Activated CD8-positive, alpha-beta T cell treated with anti-CD3 and anti-CD28 coated beads, Interleukin-2, amount 10 ng/mL, durations not matched to agents 7 days and 5 days (primary cell): ENCODE results near the gene SETD3. TPM values are rescaled to one million over a fixed set of nuclear protein-coding genes. Genes with fewer than 3 reads are reported as not detected.

Source experiments
- ATAC-seq: fragments of 150-1000 bp; cut with Tn5 transposase; one replicate; pipeline ENCODE4 v1.10.0; 2021; ENCODE audit warnings: moderate library complexity
- CTCF ChIA-PET: fragments of 350-600 bp; sonication (Branson Sonifier 250); formaldehyde crosslinking; loops from one replicate; lab custom pipeline; 2021; ENCODE audit warnings: antibody characterized with exemption; lab: Charles Lee
- POLR2A ChIA-PET: fragments of 350-600 bp; sonication (Branson Sonifier 250); formaldehyde crosslinking; loops from one replicate; lab custom pipeline; 2021; ENCODE audit warnings: antibody characterized with exemption; lab: Charles Lee
- DNase-seq: peaks from one replicate; pipeline ENCODE4 v3.0.0-alpha.2; 2020
- H3K27ac Mint-ChIP-seq: one replicate; pipeline ENCODE4 v1.8.0; 2021; ENCODE audit warnings: mild to moderate bottlenecking, mixed read lengths
- H3K27me3 Mint-ChIP-seq: one replicate; pipeline ENCODE4 v1.8.0; 2021; ENCODE audit warnings: low read depth, mixed read lengths
- H3K36me3 Mint-ChIP-seq: one replicate; pipeline ENCODE4 v1.8.0; 2021; ENCODE audit warnings: low read depth, mixed read lengths
- H3K4me1 Mint-ChIP-seq: one replicate; pipeline ENCODE4 v1.8.0; 2021; ENCODE audit warnings: low read depth, mixed read lengths
- H3K4me3 Mint-ChIP-seq: one replicate; pipeline ENCODE4 v1.8.0; 2021; ENCODE audit warnings: mild to moderate bottlenecking, mixed read lengths
- H3K9me3 Mint-ChIP-seq: one replicate; pipeline ENCODE4 v1.8.0; 2022; ENCODE audit warnings: mixed read lengths; ENCODE audit not compliant: insufficient read depth
- total RNA-seq, 2 experiments: library from RNA; stranded (reverse); gene quantifications; one replicate each; pipeline ENCODE4 v1.2.3, GENCODE V29; 2021

SETD3 gene
- total RNA-seq, 2 experiments from 2014 or later: 65.2 to 66.0 TPM

- H3K27ac Mint-ChIP-seq: no peak overlapping the region
- DNase-seq (no peak), ATAC-seq (no peak)
- no peaks in the 10 kb centered on the region for H3K4me1 Mint-ChIP-seq
- H3K36me3 Mint-ChIP-seq: peaks cover 2% of the 10 kb centered on the region
- no peaks in the 10 kb centered on the region for H3K9me3 Mint-ChIP-seq
- no peaks in the 10 kb centered on the region for H3K27me3 Mint-ChIP-seq
- ChIA-PET CTCF (no interaction called here), POLR2A (no interaction called here)
- H3K4me3 Mint-ChIP-seq: no peak overlapping the region
These were observed 34.9 kb upstream of the SETD3 start for GRCh38 chr14:99515301-99516155.

DNA sequence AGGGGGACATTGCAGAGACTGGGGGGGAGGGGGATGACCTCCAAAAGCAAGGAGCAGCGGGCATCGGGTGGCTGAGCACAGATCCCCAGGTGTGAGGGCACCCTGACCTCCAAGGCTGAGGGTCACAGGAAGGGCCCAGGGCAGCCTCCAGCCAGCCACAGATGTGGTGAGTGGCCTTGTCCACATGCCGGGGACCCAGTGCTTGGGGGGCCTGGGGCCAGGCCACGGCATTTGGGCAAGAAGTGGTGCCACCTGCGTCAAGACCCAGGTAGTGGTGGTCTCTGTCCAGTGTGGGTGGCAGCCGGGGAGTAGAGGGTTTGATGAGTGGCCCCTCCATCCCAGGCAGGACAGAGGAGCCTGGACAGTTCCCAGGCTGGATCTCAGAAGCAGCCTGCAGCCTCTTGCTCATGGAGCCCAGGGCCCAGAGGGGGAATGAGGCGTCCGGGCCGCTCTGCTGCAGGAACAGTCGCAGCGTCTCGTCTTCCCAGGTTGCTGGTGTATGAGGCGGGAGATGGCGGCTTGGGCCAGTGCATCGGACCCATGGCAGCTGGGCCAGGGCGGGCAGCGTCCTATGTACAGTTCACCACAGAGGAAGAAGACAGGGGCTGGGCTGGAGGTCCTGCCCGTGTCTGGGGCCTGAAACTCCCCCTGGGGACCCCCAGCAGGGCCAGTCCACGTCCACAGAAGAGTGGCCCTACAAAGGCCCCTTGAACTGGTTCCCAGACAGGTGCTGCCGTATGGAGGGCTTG, 34.1 kb upstream of the SETD3 start:
- ATAC-seq (no peak), DNase-seq (no peak)
- Mint-ChIP-seq H3K9me3 (no peaks in the 10 kb centered on the region), H3K4me1 (no peaks in the 10 kb centered on the region), H3K27ac (no peak overlapping the region), H3K36me3 (peaks cover 2% of the 10 kb centered on the region), H3K4me3 (no peak overlapping the region), H3K27me3 (no peaks in the 10 kb centered on the region)
- ChIA-PET POLR2A (no interaction called here), CTCF (no interaction called here)

- Mint-ChIP-seq H3K4me1 (no peaks in the 10 kb centered on the region), H3K4me3 (no peak overlapping the region), H3K9me3 (no peaks in the 10 kb centered on the region), H3K27me3 (no peaks in the 10 kb centered on the region), H3K36me3 (peaks cover 6% of the 10 kb centered on the region), H3K27ac (no peak overlapping the region)
- DNase-seq: no peak
- no peak for ATAC-seq
- POLR2A ChIA-PET: no interaction called here
- CTCF ChIA-PET: no interaction called here
These were observed 33.4 kb upstream of the SETD3 start for GRCh38 chr14:99513946-99514551.

GRCh38 chr14:99513183-99513694, 32.6 kb upstream of the SETD3 start:
- POLR2A ChIA-PET: no interaction called here
- no peaks in the 10 kb centered on the region for H3K9me3 Mint-ChIP-seq
- H3K27ac Mint-ChIP-seq: no peak overlapping the region
- ATAC-seq (no peak), DNase-seq (no peak)
- H3K4me1 Mint-ChIP-seq: no peaks in the 10 kb centered on the region
- peaks cover 12% of the 10 kb centered on the region for H3K36me3 Mint-ChIP-seq
- CTCF ChIA-PET: no interaction called here
- H3K27me3 Mint-ChIP-seq: no peaks in the 10 kb centered on the region
- no peak overlapping the region for H3K4me3 Mint-ChIP-seq

DNA sequence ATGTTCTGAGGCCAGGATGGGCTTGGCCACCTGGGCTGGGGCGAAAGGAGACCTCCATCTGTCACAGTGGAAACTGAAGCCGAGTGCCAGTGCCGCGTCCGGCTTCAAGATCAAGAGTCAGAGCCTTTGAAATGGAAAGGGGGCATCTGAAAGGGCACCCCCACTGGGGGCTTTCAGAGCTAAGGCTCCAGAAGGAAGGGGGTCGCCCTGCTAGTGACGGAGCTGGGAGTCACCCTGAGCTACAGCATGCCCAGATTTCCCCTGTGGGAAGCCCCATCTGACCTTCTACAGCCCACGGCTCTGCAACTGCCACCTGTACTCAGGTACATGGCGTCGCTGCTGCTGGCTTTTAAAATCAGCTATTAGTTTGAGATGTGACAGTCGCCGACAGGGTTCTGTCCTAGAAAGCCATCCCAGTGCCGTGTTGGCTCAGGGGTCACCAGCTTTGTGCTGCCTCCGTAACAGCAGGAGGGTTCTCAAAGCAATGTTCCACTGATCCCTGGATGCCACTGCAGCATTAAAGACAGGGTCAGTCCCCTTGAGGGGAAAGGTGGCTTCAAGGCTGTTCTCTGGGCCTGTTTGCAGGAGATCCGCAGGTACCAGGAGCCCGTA, 32.0 kb upstream of the SETD3 start:
- no peaks in the 10 kb centered on the region for H3K27me3 Mint-ChIP-seq
- ChIA-PET CTCF (no interaction called here), POLR2A (interaction anchor here (0.6 kb wide), 1 partner anchor 800 kb away, joined by 4 read pairs; no protein-coding TSS in a partner anchor)
- no peak overlapping the region for H3K27ac Mint-ChIP-seq
- ATAC-seq (no peak), DNase-seq (no peak)
- H3K4me3 Mint-ChIP-seq: no peak overlapping the region
- H3K9me3 Mint-ChIP-seq: no peaks in the 10 kb centered on the region
- no peaks in the 10 kb centered on the region for H3K4me1 Mint-ChIP-seq
- H3K36me3 Mint-ChIP-seq: peaks cover 17% of the 10 kb centered on the region

GRCh38 chr14:99512110-99512449, 31.4 kb upstream of the SETD3 start:
- H3K27ac Mint-ChIP-seq: no peak overlapping the region
- POLR2A ChIA-PET: interaction anchor here (0.6 kb wide), 1 partner anchor 801 kb away, joined by 4 read pairs; no protein-coding TSS in a partner anchor
- peaks cover 22% of the 10 kb centered on the region for H3K36me3 Mint-ChIP-seq
- DNase-seq (no peak), ATAC-seq (no peak)
- no peaks in the 10 kb centered on the region for H3K27me3 Mint-ChIP-seq
- no peak overlapping the region for H3K4me3 Mint-ChIP-seq
- no peaks in the 10 kb centered on the region for H3K4me1 Mint-ChIP-seq
- CTCF ChIA-PET: no interaction called here
- H3K9me3 Mint-ChIP-seq: no peaks in the 10 kb centered on the region

GRCh38 chr14:99511421-99512109, 30.9 kb upstream of the SETD3 start:
- Mint-ChIP-seq H3K36me3 (peaks cover 27% of the 10 kb centered on the region), H3K27ac (no peak overlapping the region), H3K4me1 (no peaks in the 10 kb centered on the region), H3K27me3 (no peaks in the 10 kb centered on the region), H3K4me3 (no peak overlapping the region), H3K9me3 (no peaks in the 10 kb centered on the region)
- DNase-seq: no peak
- CTCF ChIA-PET: no interaction called here
- ATAC-seq: no peak
- POLR2A ChIA-PET: no interaction called here

DNA sequence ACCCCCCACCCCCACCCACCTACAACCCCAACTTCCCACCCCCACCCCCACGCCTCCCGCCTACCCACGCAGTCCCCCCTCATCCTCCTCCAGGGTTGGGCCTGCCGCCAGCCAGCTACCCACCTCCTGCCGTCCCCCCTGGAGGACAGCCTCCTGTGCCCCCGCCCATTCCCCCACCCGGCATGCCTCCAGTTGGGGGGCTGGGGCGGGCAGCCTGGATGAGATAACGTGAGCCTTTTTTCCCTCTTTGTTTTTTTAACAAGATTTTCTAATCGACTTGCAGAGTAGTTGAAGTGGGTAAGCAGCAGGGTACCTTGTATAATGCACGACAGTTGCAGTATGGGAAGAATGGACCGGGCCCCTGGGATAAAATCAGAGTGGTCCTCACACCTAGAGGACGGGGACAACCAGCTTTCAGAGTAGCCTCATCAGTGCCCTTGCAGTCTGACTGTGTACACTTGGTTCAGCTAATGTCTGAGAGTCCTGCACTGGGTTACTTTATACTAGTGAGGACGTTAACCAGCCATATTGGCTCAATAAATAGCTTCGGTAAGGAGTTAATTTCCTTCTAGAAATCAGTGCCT, 30.0 kb upstream of the SETD3 start:
- H3K9me3 Mint-ChIP-seq: no peaks in the 10 kb centered on the region
- ATAC-seq (no peak), DNase-seq (no peak)
- H3K27me3 Mint-ChIP-seq: no peaks in the 10 kb centered on the region
- H3K4me1 Mint-ChIP-seq: no peaks in the 10 kb centered on the region
- peaks cover 36% of the 10 kb centered on the region for H3K36me3 Mint-ChIP-seq
- no peak overlapping the region for H3K27ac Mint-ChIP-seq
- no peak overlapping the region for H3K4me3 Mint-ChIP-seq
- ChIA-PET POLR2A (no interaction called here), CTCF (no interaction called here)

DNA sequence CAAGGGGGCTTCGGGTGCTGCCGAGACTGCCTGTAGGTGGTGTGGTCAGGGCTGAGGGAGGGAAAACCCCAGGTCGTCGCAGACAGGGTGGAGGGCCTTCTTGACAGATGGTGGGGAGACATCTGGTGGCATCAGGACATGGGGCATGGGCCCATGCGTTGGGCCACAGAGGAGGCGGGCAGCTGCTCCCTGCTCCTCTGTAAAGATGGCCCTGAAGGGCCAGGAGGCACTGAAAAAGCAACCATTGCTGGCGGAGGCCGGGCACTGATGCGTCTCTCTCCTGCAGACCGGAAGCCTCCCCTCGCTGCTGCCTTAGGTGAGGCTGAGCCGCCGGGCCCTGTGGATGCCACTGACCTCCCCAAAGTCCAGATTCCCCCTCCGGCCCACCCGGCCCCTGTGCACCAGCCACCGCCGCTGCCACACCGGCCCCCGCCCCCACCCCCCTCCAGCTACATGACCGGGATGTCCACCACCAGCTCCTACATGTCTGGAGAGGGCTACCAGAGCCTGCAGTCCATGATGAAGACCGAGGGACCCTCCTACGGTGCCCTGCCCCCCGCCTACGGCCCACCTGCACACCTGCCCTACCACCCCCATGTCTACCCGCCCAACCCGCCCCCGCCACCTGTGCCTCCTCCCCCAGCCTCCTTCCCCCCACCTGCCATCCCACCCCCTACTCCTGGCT, 29.4 kb upstream of the SETD3 start:
- H3K27ac Mint-ChIP-seq: no peak overlapping the region
- H3K4me3 Mint-ChIP-seq: no peak overlapping the region
- H3K9me3 Mint-ChIP-seq: no peaks in the 10 kb centered on the region
- ChIA-PET CTCF (no interaction called here), POLR2A (no interaction called here)
- DNase-seq: no peak
- ATAC-seq: no peak
- H3K27me3 Mint-ChIP-seq: no peaks in the 10 kb centered on the region
- no peaks in the 10 kb centered on the region for H3K4me1 Mint-ChIP-seq
- peaks cover 38% of the 10 kb centered on the region for H3K36me3 Mint-ChIP-seq

DNA sequence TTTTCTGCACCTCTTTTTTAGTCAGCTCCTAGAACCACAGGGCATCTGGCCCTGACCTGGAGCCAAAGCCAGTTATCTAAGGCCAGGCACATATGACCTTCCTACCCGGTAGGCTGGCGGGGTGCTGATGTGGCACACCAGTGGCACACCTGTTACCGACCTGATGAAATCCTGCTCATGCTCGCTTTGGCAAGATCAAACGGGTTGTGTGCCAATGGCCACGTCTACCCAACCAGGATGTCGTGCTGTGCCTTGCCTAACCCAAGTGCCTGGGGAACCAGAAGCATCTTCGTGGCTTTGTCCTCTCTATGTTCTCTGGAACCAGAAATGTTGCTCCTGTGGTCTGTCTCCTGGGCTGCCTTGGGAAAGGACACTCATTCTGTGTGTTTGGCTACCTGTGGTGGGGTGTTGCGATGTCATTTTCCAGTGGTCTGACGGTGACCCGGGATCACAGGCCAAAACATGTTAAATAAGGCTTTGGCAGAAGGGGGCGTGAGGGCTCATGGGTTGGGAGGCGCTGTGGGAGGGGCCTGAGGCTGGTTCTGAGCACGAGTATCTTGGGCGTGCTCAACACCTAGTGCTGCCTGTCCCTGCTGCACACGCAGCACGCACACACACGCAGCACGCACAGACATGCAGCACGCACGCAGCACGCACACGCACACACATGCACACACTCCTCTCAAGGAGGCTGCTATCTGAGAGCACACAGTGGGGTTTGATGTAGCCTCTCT, 28.4 kb upstream of the SETD3 start:
- ATAC-seq: peak; percentile 10
- ChIA-PET CTCF (no interaction called here), POLR2A (no interaction called here)
- no peaks in the 10 kb centered on the region for H3K4me1 Mint-ChIP-seq
- no peak overlapping the region for H3K4me3 Mint-ChIP-seq
- no peak overlapping the region for H3K27ac Mint-ChIP-seq
- H3K36me3 Mint-ChIP-seq: peaks cover 45% of the 10 kb centered on the region
- H3K27me3 Mint-ChIP-seq: no peaks in the 10 kb centered on the region
- DNase-seq: no peak
- H3K9me3 Mint-ChIP-seq: no peaks in the 10 kb centered on the region
